ENCODE measurements around the gene CASK. TPM values are rescaled to one million over a fixed set of nuclear protein-coding genes. Genes with fewer than 3 reads are reported as not detected.

Gene CASK
- total RNA-seq, 1 experiment from 2014 or later = 54.6 TPM

DNA sequence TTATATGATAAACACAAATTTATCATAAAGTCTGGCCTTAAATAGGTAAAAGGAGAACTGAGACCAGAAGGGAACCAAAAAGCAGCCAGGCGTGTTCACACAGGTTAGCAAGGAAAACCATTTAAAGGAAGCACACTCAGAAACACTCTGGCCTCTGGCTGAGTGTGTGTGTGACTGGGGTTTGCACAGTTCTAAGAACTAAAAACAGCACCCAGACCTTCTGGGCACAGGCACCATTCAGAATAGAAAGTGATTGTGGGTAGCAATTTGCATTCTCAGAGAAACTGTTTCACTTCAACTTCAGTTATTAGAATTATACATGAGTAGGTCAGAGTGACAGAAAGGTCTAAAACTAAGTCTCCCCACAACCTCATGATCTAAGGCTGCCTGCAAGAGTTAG is 189.4 kb downstream of the CASK start:
- Mint-ChIP-seq H3K9me3 (no peaks in the 10 kb centered on the region), H3K4me3 (no peak overlapping the region), H3K36me3 (no peaks in the 10 kb centered on the region), H3K27ac (no peak overlapping the region), H3K27me3 (ENCODE audit: low read depth) (no peaks in the 10 kb centered on the region), H3K4me1 (peaks cover 12% of the 10 kb centered on the region)
- TF ChIP-seq CDX4 (CRISPR knock-in tag; IDR thresholded peaks at IDR 0.05; ENCODE audit: borderline replicate concordance) (no peak), FOXP1 (CRISPR knock-in tag; IDR thresholded peaks at IDR 0.05; ENCODE audit: borderline replicate concordance) (no peak), ZNF317 (CRISPR knock-in tag; IDR thresholded peaks at IDR 0.05; ENCODE audit: borderline replicate concordance, low read depth) (no peak), RORB (CRISPR knock-in tag; IDR thresholded peaks at IDR 0.05) (no peak), ATF2 (CRISPR knock-in tag; IDR thresholded peaks at IDR 0.05; ENCODE audit: borderline replicate concordance, low read depth) (no peak), MLX (CRISPR knock-in tag; IDR thresholded peaks at IDR 0.05) (no peak), CREM (CRISPR knock-in tag; IDR thresholded peaks at IDR 0.05) (no peak), ZNF121 (CRISPR knock-in tag; IDR thresholded peaks at IDR 0.05) (no peak), SMAD4 (CRISPR knock-in tag; IDR thresholded peaks at IDR 0.05) (no peak), EMX1 (CRISPR knock-in tag; IDR thresholded peaks at IDR 0.05) (no peak), HMGA2 (CRISPR knock-in tag; IDR thresholded peaks at IDR 0.05) (no peak), FOXJ3 (CRISPR knock-in tag; IDR thresholded peaks at IDR 0.05; ENCODE audit: borderline replicate concordance) (no peak)
- TF ChIP-seq, protein P1, sequence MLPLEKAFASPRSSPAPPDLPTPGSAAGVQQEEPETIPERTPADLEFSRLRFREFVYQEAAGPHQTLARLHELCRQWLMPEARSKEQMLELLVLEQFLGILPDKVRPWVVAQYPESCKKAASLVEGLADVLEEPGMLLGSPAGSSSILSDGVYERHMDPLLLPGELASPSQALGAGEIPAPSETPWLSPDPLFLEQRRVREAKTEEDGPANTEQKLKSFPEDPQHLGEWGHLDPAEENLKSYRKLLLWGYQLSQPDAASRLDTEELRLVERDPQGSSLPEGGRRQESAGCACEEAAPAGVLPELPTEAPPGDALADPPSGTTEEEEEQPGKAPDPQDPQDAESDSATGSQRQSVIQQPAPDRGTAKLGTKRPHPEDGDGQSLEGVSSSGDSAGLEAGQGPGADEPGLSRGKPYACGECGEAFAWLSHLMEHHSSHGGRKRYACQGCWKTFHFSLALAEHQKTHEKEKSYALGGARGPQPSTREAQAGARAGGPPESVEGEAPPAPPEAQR (CRISPR knock-in tag; IDR thresholded peaks at IDR 0.05) = no peak
- TF ChIP-seq, protein P2, sequence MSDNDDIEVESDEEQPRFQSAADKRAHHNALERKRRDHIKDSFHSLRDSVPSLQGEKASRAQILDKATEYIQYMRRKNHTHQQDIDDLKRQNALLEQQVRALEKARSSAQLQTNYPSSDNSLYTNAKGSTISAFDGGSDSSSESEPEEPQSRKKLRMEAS (CRISPR knock-in tag; IDR thresholded peaks at IDR 0.05) = no peak
- TF ChIP-seq, protein P3, sequence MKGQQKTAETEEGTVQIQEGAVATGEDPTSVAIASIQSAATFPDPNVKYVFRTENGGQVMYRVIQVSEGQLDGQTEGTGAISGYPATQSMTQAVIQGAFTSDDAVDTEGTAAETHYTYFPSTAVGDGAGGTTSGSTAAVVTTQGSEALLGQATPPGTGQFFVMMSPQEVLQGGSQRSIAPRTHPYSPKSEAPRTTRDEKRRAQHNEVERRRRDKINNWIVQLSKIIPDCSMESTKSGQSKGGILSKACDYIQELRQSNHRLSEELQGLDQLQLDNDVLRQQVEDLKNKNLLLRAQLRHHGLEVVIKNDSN (CRISPR knock-in tag; IDR thresholded peaks at IDR 0.05) = no peak
- TF ChIP-seq, protein P4, sequence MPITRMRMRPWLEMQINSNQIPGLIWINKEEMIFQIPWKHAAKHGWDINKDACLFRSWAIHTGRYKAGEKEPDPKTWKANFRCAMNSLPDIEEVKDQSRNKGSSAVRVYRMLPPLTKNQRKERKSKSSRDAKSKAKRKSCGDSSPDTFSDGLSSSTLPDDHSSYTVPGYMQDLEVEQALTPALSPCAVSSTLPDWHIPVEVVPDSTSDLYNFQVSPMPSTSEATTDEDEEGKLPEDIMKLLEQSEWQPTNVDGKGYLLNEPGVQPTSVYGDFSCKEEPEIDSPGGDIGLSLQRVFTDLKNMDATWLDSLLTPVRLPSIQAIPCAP (CRISPR knock-in tag; IDR thresholded peaks at IDR 0.05) = no peak
- no peak for ATAC-seq
- DNase-seq (ENCODE audit: low spot score) = no peak
- ChIA-PET CTCF (no interaction called here), POLR2A (no interaction called here)

- Mint-ChIP-seq H3K36me3 (no peaks in the 10 kb centered on the region), H3K27ac (peak overlapping the region; percentile 55), H3K4me1 (peaks cover 10% of the 10 kb centered on the region), H3K4me3 (no peak overlapping the region), H3K9me3 (no peaks in the 10 kb centered on the region), H3K27me3 (ENCODE audit: low read depth) (no peaks in the 10 kb centered on the region)
- ATAC-seq (peak; percentile 67), DNase-seq (ENCODE audit: low spot score) (no peak)
- CTCF ChIA-PET = no interaction called here
- POLR2A ChIA-PET = interaction anchor here (0.7 kb wide), 2 partner anchors 22 to 208 kb away, joined by 3 to 4 read pairs; no protein-coding TSS in a partner anchor
- no peak for TF ChIP-seq E2F1 (CRISPR knock-in tag; IDR thresholded peaks at IDR 0.05)
- TF ChIP-seq, protein P5, sequence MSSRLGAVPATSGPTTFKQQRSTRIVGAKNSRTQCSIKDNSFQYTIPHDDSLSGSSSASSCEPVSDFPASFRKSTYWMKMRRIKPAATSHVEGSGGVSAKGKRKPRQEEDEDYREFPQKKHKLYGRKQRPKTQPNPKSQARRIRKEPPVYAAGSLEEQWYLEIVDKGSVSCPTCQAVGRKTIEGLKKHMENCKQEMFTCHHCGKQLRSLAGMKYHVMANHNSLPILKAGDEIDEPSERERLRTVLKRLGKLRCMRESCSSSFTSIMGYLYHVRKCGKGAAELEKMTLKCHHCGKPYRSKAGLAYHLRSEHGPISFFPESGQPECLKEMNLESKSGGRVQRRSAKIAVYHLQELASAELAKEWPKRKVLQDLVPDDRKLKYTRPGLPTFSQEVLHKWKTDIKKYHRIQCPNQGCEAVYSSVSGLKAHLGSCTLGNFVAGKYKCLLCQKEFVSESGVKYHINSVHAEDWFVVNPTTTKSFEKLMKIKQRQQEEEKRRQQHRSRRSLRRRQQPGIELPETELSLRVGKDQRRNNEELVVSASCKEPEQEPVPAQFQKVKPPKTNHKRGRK (CRISPR knock-in tag; IDR thresholded peaks at IDR 0.05; ENCODE audit: borderline replicate concordance) = no peak
Observed at GRCh38 chrX:41732260-41732659, 191.1 kb downstream of the CASK start.

Data from WTC11 (cell line).